Spleen (tissue), 7 donors: Measurements from ENCODE around the gene ITCH.

Source experiments
- CTCF ChIP-seq, 11 experiments: fragments of 200-600 bp in 7 of 11; fragments of 450-650 bp in 4 of 11; sonication (generic) in 4 of 11; IDR thresholded peaks in 8 of 11; conservative IDR thresholded peaks in 3 of 11; 1 replicate in 7 of 11; 2 replicates in 4 of 11; pipeline versions ENCODE4 v1.4.0 to v1.8.0; 2016 to 2021; ENCODE audit warnings: antibody characterized with exemption in 11 of 11, inconsistent platforms in 4 of 11, mild to moderate bottlenecking in 1 of 11
- POLR2A ChIP-seq, 3 donors: fragments of 450-650 bp; IDR thresholded peaks; one replicate each; pipeline ENCODE4 v1.5.1; 2017; ENCODE audit warnings: antibody characterized with exemption in 3 of 3, mild to moderate bottlenecking in 1 of 3
- donor health status: DM: no; HTN: no; CAD: no; lungs with moderate emphysema.
- donor health status: DM: no; HTN: no; CAD: no.
- donor health status: DM: no; HTN: no; CAD: no.

GRCh38 chr20:34410336-34410735, 47.3 kb downstream of the ITCH start:
- TF ChIP-seq CTCF (IDR thresholded peaks at IDR 0.05 in 8 of 11, conservative IDR thresholded peaks at IDR 0.05 in 3 of 11) (no peak), POLR2A (IDR thresholded peaks at IDR 0.05) (no peak)
